Measurements from ENCODE around the gene MEX3A. TPM values are rescaled to one million over a fixed set of nuclear protein-coding genes. Genes with fewer than 3 reads are reported as not detected.
"Not testable (repeated sequence)": the region's sequence is repeated elsewhere in the genome, so short reads cannot be mapped to it uniquely, and the experiment has no call there.

Gene MEX3A
- total RNA-seq, 4 donors from 2014 or later: 0.56 to 0.96 (median 0.66) TPM

DNA sequence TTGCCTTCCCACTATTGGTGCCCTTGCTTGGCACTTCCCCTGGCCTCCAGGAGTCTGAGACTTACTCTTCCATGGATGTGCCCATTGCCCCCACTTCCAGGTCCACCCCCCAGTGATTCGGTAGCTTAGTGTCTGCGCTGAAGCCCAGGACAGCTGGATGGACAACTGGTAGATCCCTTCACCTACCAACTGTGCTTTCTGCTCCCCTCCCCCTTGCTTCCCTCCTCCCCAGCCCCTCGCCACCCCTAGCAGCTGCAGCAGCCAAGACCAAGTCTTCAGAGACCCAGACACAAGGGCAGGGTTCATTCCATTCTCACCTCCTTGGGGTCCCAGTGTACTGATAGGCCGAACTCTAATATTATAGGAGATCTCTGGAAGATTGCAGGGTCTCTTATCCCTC is 39.2 kb upstream of the MEX3A start:
- ATAC-seq (ENCODE audit: low FRiP score) (no peak), DNase-seq (ENCODE audit: low spot score) (no peak)
- TF ChIP-seq CTCF (IDR thresholded peaks at IDR 0.05): no peak

GRCh38 chr1:156121005-156121404 is 38.7 kb upstream of the MEX3A start:
- not testable (repeated sequence) for ATAC-seq (ENCODE audit: low FRiP score); DNase-seq (ENCODE audit: low spot score)

DNA sequence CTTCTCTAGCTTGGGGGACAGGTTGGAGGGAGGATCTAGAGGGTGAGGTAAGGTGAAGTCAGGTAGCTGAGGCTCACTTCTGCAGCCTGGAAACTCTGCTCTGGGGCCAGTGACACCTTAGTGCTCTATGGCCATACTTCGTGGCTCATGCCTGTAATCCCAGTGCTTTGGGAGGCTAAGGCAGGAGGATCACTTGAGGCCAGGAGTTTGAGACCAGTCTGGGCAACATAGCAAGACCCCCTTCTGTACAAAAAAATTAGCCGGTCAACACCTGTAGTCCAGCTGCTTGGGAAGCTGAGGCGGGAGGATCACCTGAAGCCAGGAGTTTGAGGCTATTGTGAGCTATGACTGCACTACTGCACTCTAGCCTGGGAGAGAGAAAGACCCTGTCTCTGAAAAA is 38.1 kb upstream of the MEX3A start:
- TF ChIP-seq CTCF (IDR thresholded peaks at IDR 0.05): no peak
- DNase-seq (ENCODE audit: low spot score): no peak
- ATAC-seq (ENCODE audit: low FRiP score): no peak

DNA sequence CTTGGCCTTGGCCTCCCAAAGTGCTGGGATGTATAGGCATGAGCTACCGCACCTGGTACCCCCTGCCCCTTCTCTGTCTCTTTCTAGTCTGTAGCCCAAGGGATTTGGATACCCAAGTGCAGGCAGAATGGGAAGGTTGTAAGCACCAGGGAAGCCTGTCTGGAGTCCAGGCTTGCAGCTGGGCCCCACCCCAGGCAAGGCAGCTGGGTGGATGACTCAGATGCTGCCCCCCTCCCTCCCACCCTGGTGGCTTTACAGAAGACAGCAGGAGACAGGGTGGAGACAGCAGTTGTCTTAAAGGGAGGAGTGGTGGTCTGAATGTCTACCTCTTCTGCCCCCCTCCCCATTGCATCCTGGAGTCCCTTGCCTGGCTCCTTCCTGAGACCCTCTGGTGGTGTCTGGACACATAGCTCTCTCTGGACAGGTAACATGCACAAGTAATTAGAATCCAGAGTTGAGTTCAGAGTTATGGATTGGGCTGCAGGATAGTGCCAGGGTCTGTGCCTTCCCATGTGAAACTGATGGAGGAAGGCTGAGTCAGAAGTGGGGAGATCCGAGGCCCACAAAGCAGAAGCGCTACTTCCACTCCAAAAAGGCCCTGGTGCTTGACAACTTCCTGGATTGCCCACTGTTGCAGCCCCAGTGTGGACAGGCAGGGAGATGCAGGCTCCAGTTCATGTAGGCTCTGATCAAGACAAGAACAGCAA is 37.4 kb upstream of the MEX3A start:
- DNase-seq (ENCODE audit: low spot score): no peak
- no peak for TF ChIP-seq CTCF (IDR thresholded peaks at IDR 0.05)
- ATAC-seq (ENCODE audit: low FRiP score): no peak

DNA sequence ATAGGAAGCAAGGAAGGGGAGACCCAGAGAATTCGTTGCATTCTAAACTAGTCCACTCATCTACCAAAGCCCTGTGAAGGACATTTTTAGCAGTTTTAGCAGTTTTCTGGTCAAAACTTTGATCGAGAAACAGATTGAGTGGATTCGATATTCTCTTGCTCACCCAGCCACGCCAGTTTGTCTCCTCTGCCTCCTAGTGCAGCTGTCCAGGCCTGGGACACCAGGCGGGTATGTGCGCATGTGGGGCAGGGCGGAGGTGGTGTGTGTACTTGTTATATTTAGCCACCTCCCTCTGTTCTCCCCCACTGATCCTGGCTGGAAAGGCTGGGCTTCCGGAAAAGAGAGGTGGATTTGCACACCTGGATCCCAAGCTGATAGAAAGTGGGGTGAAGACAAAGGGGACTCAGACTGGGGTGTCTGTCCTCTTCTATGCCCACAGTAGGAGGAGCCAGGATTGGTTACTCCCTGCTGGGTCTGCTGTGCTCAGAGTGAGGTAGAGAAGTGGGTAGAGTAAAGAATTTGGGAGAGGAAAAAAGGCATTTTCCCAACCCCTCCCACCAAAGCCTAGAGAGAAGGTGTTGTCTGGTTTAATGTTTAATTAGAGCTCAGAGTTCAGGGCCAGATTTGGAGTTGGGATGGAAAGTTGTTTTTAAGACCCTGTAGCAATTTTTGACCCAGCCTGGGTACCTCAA is 36.1 kb upstream of the MEX3A start:
- ATAC-seq (ENCODE audit: low FRiP score): no peak
- no peak for DNase-seq (ENCODE audit: low spot score)
- TF ChIP-seq CTCF (IDR thresholded peaks at IDR 0.05): no peak

- TF ChIP-seq CTCF (IDR thresholded peaks at IDR 0.05): no peak
- ATAC-seq (ENCODE audit: low FRiP score): no peak
- DNase-seq (ENCODE audit: low spot score): no peak
These were observed 35.3 kb upstream of the MEX3A start for GRCh38 chr1:156117414-156118176.

DNA sequence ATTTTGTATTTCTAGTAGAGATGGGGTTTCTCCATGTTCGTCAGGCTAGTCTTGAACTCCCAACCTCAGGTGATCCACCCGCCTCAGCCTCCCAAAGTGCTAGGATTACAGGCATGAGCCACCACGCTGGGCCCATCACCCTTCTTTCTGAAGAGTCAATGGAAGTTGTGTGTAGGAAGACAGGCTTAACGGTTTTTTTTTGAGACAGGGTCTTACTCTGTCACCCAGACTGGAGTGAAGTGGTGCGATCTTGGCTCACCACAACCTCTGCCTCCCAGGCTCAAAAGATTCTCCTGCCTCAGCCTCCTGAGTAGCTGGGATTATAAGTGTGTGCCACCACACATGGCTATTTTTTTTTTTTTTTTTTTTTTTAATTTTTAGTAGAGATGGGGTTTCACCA is 34.5 kb upstream of the MEX3A start:
- not testable (repeated sequence) for ATAC-seq (ENCODE audit: low FRiP score); DNase-seq (ENCODE audit: low spot score)
